ENCODE measurements around the gene FHL1.
"Not testable (repeated sequence)": the region's sequence is repeated elsewhere in the genome, so short reads cannot be mapped to it uniquely, and the experiment has no call there.

The FHL1 gene

GRCh38 chrX:136227074-136227473 is 79.7 kb downstream of the FHL1 start:
- DNase-seq (ENCODE audit: extremely low read depth, insufficient read length) = no peak
- no peak overlapping the region for H3K4me3 ChIP-seq (replicated peaks; ENCODE audit: low read depth, low read length)
- H3K27me3 ChIP-seq (replicated peaks; ENCODE audit: control insufficient read depth, insufficient read depth, low read length) = no peaks in the 10 kb centered on the region
- no peaks in the 10 kb centered on the region; the same call in 1 of the 2 replicates for H3K36me3 ChIP-seq (ENCODE audit: control insufficient read depth, insufficient read depth, low read length)
- no peak for TF ChIP-seq CTCF (IDR thresholded peaks at IDR 0.05; ENCODE audit: insufficient read depth, low read length, poor library complexity, severe bottlenecking)

- TF ChIP-seq CTCF (IDR thresholded peaks at IDR 0.05; ENCODE audit: insufficient read depth, low read length, poor library complexity, severe bottlenecking) = no peak
- DNase-seq (ENCODE audit: extremely low read depth, insufficient read length) = no peak
- H3K4me3 ChIP-seq (replicated peaks; ENCODE audit: low read depth, low read length) = no peak overlapping the region
- H3K27me3 ChIP-seq (replicated peaks; ENCODE audit: control insufficient read depth, insufficient read depth, low read length) = no peaks in the 10 kb centered on the region
- no peaks in the 10 kb centered on the region; the same call in 1 of the 2 replicates for H3K36me3 ChIP-seq (ENCODE audit: control insufficient read depth, insufficient read depth, low read length)
Observed at GRCh38 chrX:136227948-136228838, 80.9 kb downstream of the FHL1 start.

- Histone ChIP-seq H3K36me3 (ENCODE audit: control insufficient read depth, insufficient read depth, low read length) (no peaks in the 10 kb centered on the region; the same call in 1 of the 2 replicates), H3K4me3 (replicated peaks; ENCODE audit: low read depth, low read length) (no peak overlapping the region), H3K27me3 (replicated peaks; ENCODE audit: control insufficient read depth, insufficient read depth, low read length) (no peaks in the 10 kb centered on the region)
- DNase-seq (ENCODE audit: extremely low read depth, insufficient read length) = no peak
- no peak for TF ChIP-seq CTCF (IDR thresholded peaks at IDR 0.05; ENCODE audit: insufficient read depth, low read length, poor library complexity, severe bottlenecking)
Observed at GRCh38 chrX:136228839-136229207, 81.5 kb downstream of the FHL1 start.

GRCh38 chrX:136237074-136237473 is 89.7 kb downstream of the FHL1 start:
- DNase-seq (ENCODE audit: extremely low read depth, insufficient read length) = no peak
- no peaks in the 10 kb centered on the region for H3K27me3 ChIP-seq (replicated peaks; ENCODE audit: control insufficient read depth, insufficient read depth, low read length)
- H3K36me3 ChIP-seq (ENCODE audit: control insufficient read depth, insufficient read depth, low read length) = no peaks in the 10 kb centered on the region
- H3K4me3 ChIP-seq (replicated peaks; ENCODE audit: low read depth, low read length) = no peak overlapping the region
- no peak for TF ChIP-seq CTCF (IDR thresholded peaks at IDR 0.05; ENCODE audit: insufficient read depth, low read length, poor library complexity, severe bottlenecking)

- not testable (repeated sequence) for H3K4me3 ChIP-seq (replicated peaks; ENCODE audit: low read depth, low read length); H3K27me3 ChIP-seq (replicated peaks; ENCODE audit: control insufficient read depth, insufficient read depth, low read length); H3K36me3 ChIP-seq (ENCODE audit: control insufficient read depth, insufficient read depth, low read length); DNase-seq (ENCODE audit: extremely low read depth, insufficient read length)
Observed at GRCh38 chrX:136237849-136238248, 90.5 kb downstream of the FHL1 start.

- DNase-seq (ENCODE audit: extremely low read depth, insufficient read length) = no peak
- no peak for TF ChIP-seq CTCF (IDR thresholded peaks at IDR 0.05; ENCODE audit: insufficient read depth, low read length, poor library complexity, severe bottlenecking)
- no peaks in the 10 kb centered on the region; the same call in 1 of the 2 replicates for H3K36me3 ChIP-seq (ENCODE audit: control insufficient read depth, insufficient read depth, low read length)
- no peak overlapping the region for H3K4me3 ChIP-seq (replicated peaks; ENCODE audit: low read depth, low read length)
- H3K27me3 ChIP-seq (replicated peaks; ENCODE audit: control insufficient read depth, insufficient read depth, low read length) = no peaks in the 10 kb centered on the region
Observed at GRCh38 chrX:136246201-136246600, 98.9 kb downstream of the FHL1 start.

All from GM06990 (cell line).